RWPE2 (cell line): Measurements from ENCODE around the gene AMZ1.

Experiments
- ATAC-seq: fragments of 200-7000 bp; cut with Tn5 transposase; 3 replicates; pipeline ENCODE4 v1.9.1; 2021; ENCODE audit warnings: low read depth
- DNase-seq: peaks from one replicate; pipeline ENCODE4 v3.0.0-alpha.2; 2020; ENCODE audit warnings: low spot score
- H3K27ac ChIP-seq: fragments of 450-650 bp; 2 replicates; pipeline ENCODE4 v1.5.1; 2017; ENCODE audit warnings: mild to moderate bottlenecking; ENCODE audit not compliant: poor library complexity, severe bottlenecking
- H3K27me3 ChIP-seq: fragments of 250-450 bp; sonication (Bioruptor Pico); 2 replicates; pipeline ENCODE4 v1.5.1; 2021; ENCODE audit warnings: mild to moderate bottlenecking, moderate library complexity; ENCODE audit not compliant: insufficient read depth, poor library complexity, severe bottlenecking
- H3K36me3 ChIP-seq: fragments of 250-450 bp; sonication (Bioruptor Pico); 2 replicates; pipeline ENCODE4 v1.5.1; 2020; ENCODE audit warnings: low read depth, mild to moderate bottlenecking, moderate library complexity
- H3K4me1 ChIP-seq: fragments of 250-450 bp; sonication (Bioruptor Pico); 2 replicates; pipeline ENCODE4 v1.5.1; 2021; ENCODE audit warnings: mild to moderate bottlenecking, moderate library complexity; ENCODE audit not compliant: insufficient read depth, poor library complexity, severe bottlenecking
- H3K4me3 ChIP-seq: fragments of 250-450 bp; sonication (Bioruptor Pico); 2 replicates; pipeline ENCODE4 v1.5.1; 2021; ENCODE audit warnings: mild to moderate bottlenecking, moderate library complexity; ENCODE audit not compliant: severe bottlenecking
- H3K9me3 ChIP-seq: fragments of 250-450 bp; sonication (Bioruptor Pico); 2 replicates; pipeline ENCODE4 v1.5.1; 2021; ENCODE audit warnings: mild to moderate bottlenecking, moderate library complexity; ENCODE audit not compliant: severe bottlenecking
- CTCF ChIP-seq: fragments of 450-650 bp; IDR thresholded peaks from one replicate; pipeline ENCODE4 v1.5.1; 2017; ENCODE audit warnings: mild to moderate bottlenecking, moderate library complexity; ENCODE audit not compliant: poor library complexity, severe bottlenecking

AMZ1 gene

GRCh38 chr7:2650451-2650850, 37.6 kb upstream of the AMZ1 start:
- TF ChIP-seq CTCF: no peak
- no peaks in the 10 kb centered on the region for H3K9me3 ChIP-seq
- no peak for DNase-seq
- H3K4me3 ChIP-seq: no peak overlapping the region
- H3K27ac ChIP-seq: no peak overlapping the region
- no peak for ATAC-seq
- H3K36me3 ChIP-seq: peaks cover 15% of the 10 kb centered on the region; the same call in 1 of the 2 replicates
- no peaks in the 10 kb centered on the region for H3K4me1 ChIP-seq
- no peaks in the 10 kb centered on the region for H3K27me3 ChIP-seq

- Histone ChIP-seq H3K4me3 (no peak overlapping the region), H3K36me3 (peaks cover 15% of the 10 kb centered on the region; the same call in 1 of the 2 replicates), H3K9me3 (no peaks in the 10 kb centered on the region), H3K27me3 (no peaks in the 10 kb centered on the region), H3K27ac (no peak overlapping the region), H3K4me1 (no peaks in the 10 kb centered on the region)
- no peak for ATAC-seq
- no peak for DNase-seq
- no peak for TF ChIP-seq CTCF
Observed at GRCh38 chr7:2651336-2651735, 36.7 kb upstream of the AMZ1 start.

- DNase-seq (no peak), ATAC-seq (no peak)
- H3K36me3 ChIP-seq: 0 out of 2 replicates have a peak, but pooled peaks cover 11% of the 10 kb centered on the region
- H3K27ac ChIP-seq: no peak overlapping the region
- no peaks in the 10 kb centered on the region for H3K27me3 ChIP-seq
- no peak overlapping the region for H3K4me3 ChIP-seq
- H3K4me1 ChIP-seq: no peaks in the 10 kb centered on the region
- H3K9me3 ChIP-seq: no peaks in the 10 kb centered on the region
- TF ChIP-seq CTCF: no peak
Observed at GRCh38 chr7:2651847-2652735, 35.9 kb upstream of the AMZ1 start.

- no peak overlapping the region for H3K4me3 ChIP-seq
- no peak overlapping the region for H3K27ac ChIP-seq
- DNase-seq (no peak), ATAC-seq (no peak)
- H3K4me1 ChIP-seq: no peaks in the 10 kb centered on the region
- H3K9me3 ChIP-seq: no peaks in the 10 kb centered on the region
- no peaks in the 10 kb centered on the region for H3K27me3 ChIP-seq
- H3K36me3 ChIP-seq: 0 out of 2 replicates have a peak, but pooled peaks cover 7% of the 10 kb centered on the region
- no peak for TF ChIP-seq CTCF
Observed at GRCh38 chr7:2652736-2653060, 35.3 kb upstream of the AMZ1 start.

GRCh38 chr7:2654059-2654458, 33.9 kb upstream of the AMZ1 start:
- no peak for ATAC-seq
- DNase-seq: no peak
- H3K27me3 ChIP-seq: no peaks in the 10 kb centered on the region
- H3K4me1 ChIP-seq: no peaks in the 10 kb centered on the region
- no peak overlapping the region for H3K27ac ChIP-seq
- TF ChIP-seq CTCF: no peak
- H3K4me3 ChIP-seq: no peak overlapping the region
- no peaks in the 10 kb centered on the region for H3K36me3 ChIP-seq
- H3K9me3 ChIP-seq: no peaks in the 10 kb centered on the region
